HG02870 (cell line): ENCODE measurements around the gene ATP8A2.

Experiments
- ATAC-seq: cut with Tn5 transposase; IDR thresholded peaks from one replicate; pipeline ENCODE4 v1.9.1; 2021; ENCODE audit warnings: mild to moderate bottlenecking, moderate library complexity; ENCODE audit not compliant: unreplicated experiment

Gene ATP8A2

GRCh38 chr13:25982907-25983306, 611.1 kb downstream of the ATP8A2 start:
- no peak for ATAC-seq

- ATAC-seq, result no peak
Observed at GRCh38 chr13:25987987-25988386, 616.2 kb downstream of the ATP8A2 start.

GRCh38 chr13:25988661-25989060, 616.9 kb downstream of the ATP8A2 start:
- ATAC-seq, result no peak

GRCh38 chr13:25990801-25991200, 619.0 kb downstream of the ATP8A2 start:
- no peak for ATAC-seq

GRCh38 chr13:25992076-25992475, 620.3 kb downstream of the ATP8A2 start:
- ATAC-seq, result no peak

GRCh38 chr13:26007261-26008125, 635.7 kb downstream of the ATP8A2 start:
- ATAC-seq, result no peak

GRCh38 chr13:26010487-26011207, 638.9 kb downstream of the ATP8A2 start:
- no peak for ATAC-seq

GRCh38 chr13:26011208-26011573, 639.4 kb downstream of the ATP8A2 start:
- no peak for ATAC-seq

GRCh38 chr13:26011996-26012821, 640.4 kb downstream of the ATP8A2 start:
- no peak for ATAC-seq

GRCh38 chr13:26012995-26013394, 641.2 kb downstream of the ATP8A2 start:
- no peak for ATAC-seq

- ATAC-seq, result no peak
Observed at GRCh38 chr13:26015271-26016125, 643.7 kb downstream of the ATP8A2 start.

- no peak for ATAC-seq
Observed at GRCh38 chr13:26016189-26016588, 644.4 kb downstream of the ATP8A2 start.

GRCh38 chr13:26017196-26017921, 645.6 kb downstream of the ATP8A2 start:
- ATAC-seq, result no peak

- ATAC-seq, result no peak
Observed at GRCh38 chr13:26017932-26018665, 646.3 kb downstream of the ATP8A2 start.

- ATAC-seq, result no peak
Observed at GRCh38 chr13:26019251-26019650, 647.5 kb downstream of the ATP8A2 start.

- no peak for ATAC-seq
Observed at GRCh38 chr13:26019881-26020870, 648.4 kb downstream of the ATP8A2 start.

- ATAC-seq, result no peak
Observed at GRCh38 chr13:26020891-26021290, 649.1 kb downstream of the ATP8A2 start.

GRCh38 chr13:26021516-26021915, 649.7 kb downstream of the ATP8A2 start:
- no peak for ATAC-seq
